Activated B cell treated with CpG ODN at 0.5 μM for 24 hours (primary cell): Measurements from ENCODE around the gene TMEM191C. TPM values are rescaled to one million over a fixed set of nuclear protein-coding genes. Genes with fewer than 3 reads are reported as not detected.

Experiments
- ATAC-seq: fragments of 200-7000 bp; cut with Tn5 transposase; one replicate; pipeline ENCODE4 v1.10.0; 2021; ENCODE audit warnings: low read depth, mild to moderate bottlenecking, moderate library complexity
- CTCF ChIA-PET: fragments of 350-600 bp; sonication (Branson Sonifier 250); formaldehyde crosslinking; loops from one replicate; lab custom pipeline; 2021; ENCODE audit warnings: antibody characterized with exemption; lab: Charles Lee
- POLR2A ChIA-PET: fragments of 350-600 bp; sonication (Branson Sonifier 250); formaldehyde crosslinking; loops from one replicate; lab custom pipeline; 2021; ENCODE audit warnings: antibody characterized with exemption; lab: Charles Lee
- DNase-seq: peaks from one replicate; pipeline ENCODE4 v3.0.0; 2022
- H3K27ac Mint-ChIP-seq: one replicate; pipeline ENCODE4 v1.8.0; 2020; ENCODE audit warnings: mixed read lengths
- H3K27me3 Mint-ChIP-seq: one replicate; pipeline ENCODE4 v1.8.0; 2021; ENCODE audit warnings: mixed read lengths
- H3K36me3 Mint-ChIP-seq: one replicate; pipeline ENCODE4 v1.8.0; 2021; ENCODE audit warnings: low read depth, mixed read lengths
- H3K4me1 Mint-ChIP-seq: one replicate; pipeline ENCODE4 v1.8.0; 2021; ENCODE audit warnings: mixed read lengths
- H3K4me3 Mint-ChIP-seq: one replicate; pipeline ENCODE4 v1.8.0; 2020; ENCODE audit warnings: mild to moderate bottlenecking, mixed read lengths
- H3K9me3 Mint-ChIP-seq: one replicate; pipeline ENCODE4 v1.8.0; 2020; ENCODE audit warnings: mixed read lengths
- CTCF ChIP-seq: fragments of 200-600 bp; IDR thresholded peaks from one replicate; pipeline ENCODE4 v1.8.0; 2022; ENCODE audit warnings: antibody characterized with exemption, mild to moderate bottlenecking
- intact Hi-C: fragments of 100-400 bp; cut with micrococcal nuclease; formaldehyde crosslinking; loops from one replicate; pipeline ENCODE4 v1.15.1; 2024
- total RNA-seq: library from RNA; stranded (reverse); gene quantifications from 2 replicates; pipeline ENCODE4 v1.2.3, GENCODE V29; 2022

TMEM191C gene
- total RNA-seq, 1 donor from 2014 or later: 1.3 TPM

GRCh38 chr22:21445437-21446127 lies 21.6 kb upstream of the TMEM191C start:
- Mint-ChIP-seq H3K27me3 (no peaks in the 10 kb centered on the region), H3K36me3 (peaks cover 31% of the 10 kb centered on the region), H3K9me3 (no peaks in the 10 kb centered on the region), H3K27ac (no peak overlapping the region), H3K4me3 (no peak overlapping the region), H3K4me1 (no peaks in the 10 kb centered on the region)
- DNase-seq (no peak), ATAC-seq (no peak)
- intact Hi-C loops: no loop called here
- ChIA-PET CTCF (no interaction called here), POLR2A (no interaction called here)
- no peak for TF ChIP-seq CTCF

GRCh38 chr22:21446128-21446826 lies 20.9 kb upstream of the TMEM191C start:
- no peak for DNase-seq

GRCh38 chr22:21446827-21447690 lies 20.1 kb upstream of the TMEM191C start:
- intact Hi-C loops: no loop called here
- no peak for ATAC-seq
- Mint-ChIP-seq H3K9me3 (no peaks in the 10 kb centered on the region), H3K27ac (no peak overlapping the region), H3K4me1 (no peaks in the 10 kb centered on the region), H3K27me3 (no peaks in the 10 kb centered on the region), H3K36me3 (peaks cover 31% of the 10 kb centered on the region), H3K4me3 (no peak overlapping the region)
- TF ChIP-seq CTCF: no peak
- CTCF ChIA-PET: no interaction called here
- POLR2A ChIA-PET: interaction anchor here (0.6 kb wide), 1 partner anchor 343 kb away, joined by 5 read pairs; no protein-coding TSS in a partner anchor
- no peak for DNase-seq

More at GRCh38 chr22:21446128-21446826, 20.9 kb upstream of the TMEM191C start:
- ATAC-seq: no peak
- Mint-ChIP-seq H3K27me3 (no peaks in the 10 kb centered on the region), H3K4me1 (no peaks in the 10 kb centered on the region), H3K9me3 (no peaks in the 10 kb centered on the region), H3K36me3 (peaks cover 31% of the 10 kb centered on the region), H3K4me3 (no peak overlapping the region), H3K27ac (no peak overlapping the region)
- no peak for TF ChIP-seq CTCF
- ChIA-PET POLR2A (no interaction called here), CTCF (no interaction called here)
- intact Hi-C loops: no loop called here

- H3K27me3 Mint-ChIP-seq: no peaks in the 10 kb centered on the region
- TF ChIP-seq CTCF: no peak
- H3K4me3 Mint-ChIP-seq: no peak overlapping the region
- peaks cover 31% of the 10 kb centered on the region for H3K36me3 Mint-ChIP-seq
- H3K4me1 Mint-ChIP-seq: no peaks in the 10 kb centered on the region
- ChIA-PET POLR2A (interaction anchor here (0.6 kb wide), 1 partner anchor 343 kb away, joined by 5 read pairs; no protein-coding TSS in a partner anchor), CTCF (no interaction called here)
- DNase-seq: no peak
- ATAC-seq: no peak
- no peaks in the 10 kb centered on the region for H3K9me3 Mint-ChIP-seq
- intact Hi-C loops: no loop called here
- no peak overlapping the region for H3K27ac Mint-ChIP-seq
Measured at GRCh38 chr22:21447694-21448402, 19.3 kb upstream of the TMEM191C start.
